HL-60 (cell line): ENCODE data around the gene GNG2.

ENCODE experiments used
- DNase-seq, 2 experiments: peaks; one replicate each; pipeline ENCODE4 v3.0.0-alpha.2; 2010 to 2020; ENCODE audit warnings: low read depth in 1 of 2, low spot score in 1 of 2
- H3K27ac ChIP-seq: fragments of 250-450 bp; sonication (Bioruptor Pico); replicated peaks from 2 replicates; pipeline ENCODE4 v1.5.1; 2020; ENCODE audit warnings: mild to moderate bottlenecking, moderate library complexity
- H3K27me3 ChIP-seq: fragments of 250-450 bp; sonication (Bioruptor Pico); 2 replicates; pipeline ENCODE4 v1.5.1; 2021; ENCODE audit warnings: mild to moderate bottlenecking, moderate library complexity; ENCODE audit not compliant: insufficient read depth, poor library complexity, severe bottlenecking
- H3K4me3 ChIP-seq: replicated peaks from 2 replicates; pipeline ENCODE4 v1.5.1; 2011; ENCODE audit warnings: mild to moderate bottlenecking, control low read depth, low read length; ENCODE audit not compliant: insufficient read depth
- GABPA ChIP-seq: IDR thresholded peaks from 2 replicates; pipeline ENCODE4 v1.6.1; 2012; ENCODE audit warnings: low read depth
- POLR2AphosphoS5 ChIP-seq: IDR thresholded peaks from 2 replicates; pipeline ENCODE4 v1.6.1; 2012; ENCODE audit warnings: low read depth
- SPI1 ChIP-seq: IDR thresholded peaks from 2 replicates; pipeline ENCODE4 v1.6.1; 2012; ENCODE audit warnings: low read depth, mild to moderate bottlenecking, borderline replicate concordance
- TF ChIP-seq, protein P1 (sequence below): IDR thresholded peaks from one replicate; pipeline ENCODE4 v1.5.1; 2011; ENCODE audit warnings: low read length, control low read depth, inconsistent platforms; ENCODE audit not compliant: insufficient read depth
- TF ChIP-seq, protein P2 (sequence below): IDR thresholded peaks from 2 replicates; pipeline ENCODE4 v1.6.1; 2012; ENCODE audit warnings: low read depth; ENCODE audit not compliant: insufficient replicate concordance

Gene GNG2

DNA sequence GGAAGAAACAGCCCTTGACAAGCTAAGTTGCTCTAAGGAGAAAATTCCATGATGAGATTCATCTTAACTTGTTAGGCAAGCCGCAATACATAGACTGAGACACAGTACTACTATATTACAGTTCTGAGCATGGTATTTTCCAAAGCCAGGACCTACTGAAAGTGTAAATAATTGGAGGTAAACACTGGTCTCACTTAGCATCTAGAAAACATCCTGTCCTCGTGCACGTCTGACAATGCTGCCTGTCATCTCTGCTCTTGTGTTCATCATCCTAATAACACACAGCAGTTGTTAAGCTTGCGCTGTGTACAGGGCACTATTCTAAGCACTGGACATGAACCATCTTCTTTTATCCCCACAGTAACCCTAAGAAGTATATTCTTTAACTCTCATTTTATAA, 64.2 kb downstream of the GNG2 start:
- H3K4me3 ChIP-seq: no peak overlapping the region
- no peak overlapping the region for H3K27ac ChIP-seq
- no peaks in the 10 kb centered on the region for H3K27me3 ChIP-seq
- no peak for TF ChIP-seq POLR2AphosphoS5
- TF ChIP-seq, protein P1, sequence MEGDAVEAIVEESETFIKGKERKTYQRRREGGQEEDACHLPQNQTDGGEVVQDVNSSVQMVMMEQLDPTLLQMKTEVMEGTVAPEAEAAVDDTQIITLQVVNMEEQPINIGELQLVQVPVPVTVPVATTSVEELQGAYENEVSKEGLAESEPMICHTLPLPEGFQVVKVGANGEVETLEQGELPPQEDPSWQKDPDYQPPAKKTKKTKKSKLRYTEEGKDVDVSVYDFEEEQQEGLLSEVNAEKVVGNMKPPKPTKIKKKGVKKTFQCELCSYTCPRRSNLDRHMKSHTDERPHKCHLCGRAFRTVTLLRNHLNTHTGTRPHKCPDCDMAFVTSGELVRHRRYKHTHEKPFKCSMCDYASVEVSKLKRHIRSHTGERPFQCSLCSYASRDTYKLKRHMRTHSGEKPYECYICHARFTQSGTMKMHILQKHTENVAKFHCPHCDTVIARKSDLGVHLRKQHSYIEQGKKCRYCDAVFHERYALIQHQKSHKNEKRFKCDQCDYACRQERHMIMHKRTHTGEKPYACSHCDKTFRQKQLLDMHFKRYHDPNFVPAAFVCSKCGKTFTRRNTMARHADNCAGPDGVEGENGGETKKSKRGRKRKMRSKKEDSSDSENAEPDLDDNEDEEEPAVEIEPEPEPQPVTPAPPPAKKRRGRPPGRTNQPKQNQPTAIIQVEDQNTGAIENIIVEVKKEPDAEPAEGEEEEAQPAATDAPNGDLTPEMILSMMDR: no peak
- no peak for TF ChIP-seq SPI1
- TF ChIP-seq GABPA: no peak
- TF ChIP-seq, protein P2, sequence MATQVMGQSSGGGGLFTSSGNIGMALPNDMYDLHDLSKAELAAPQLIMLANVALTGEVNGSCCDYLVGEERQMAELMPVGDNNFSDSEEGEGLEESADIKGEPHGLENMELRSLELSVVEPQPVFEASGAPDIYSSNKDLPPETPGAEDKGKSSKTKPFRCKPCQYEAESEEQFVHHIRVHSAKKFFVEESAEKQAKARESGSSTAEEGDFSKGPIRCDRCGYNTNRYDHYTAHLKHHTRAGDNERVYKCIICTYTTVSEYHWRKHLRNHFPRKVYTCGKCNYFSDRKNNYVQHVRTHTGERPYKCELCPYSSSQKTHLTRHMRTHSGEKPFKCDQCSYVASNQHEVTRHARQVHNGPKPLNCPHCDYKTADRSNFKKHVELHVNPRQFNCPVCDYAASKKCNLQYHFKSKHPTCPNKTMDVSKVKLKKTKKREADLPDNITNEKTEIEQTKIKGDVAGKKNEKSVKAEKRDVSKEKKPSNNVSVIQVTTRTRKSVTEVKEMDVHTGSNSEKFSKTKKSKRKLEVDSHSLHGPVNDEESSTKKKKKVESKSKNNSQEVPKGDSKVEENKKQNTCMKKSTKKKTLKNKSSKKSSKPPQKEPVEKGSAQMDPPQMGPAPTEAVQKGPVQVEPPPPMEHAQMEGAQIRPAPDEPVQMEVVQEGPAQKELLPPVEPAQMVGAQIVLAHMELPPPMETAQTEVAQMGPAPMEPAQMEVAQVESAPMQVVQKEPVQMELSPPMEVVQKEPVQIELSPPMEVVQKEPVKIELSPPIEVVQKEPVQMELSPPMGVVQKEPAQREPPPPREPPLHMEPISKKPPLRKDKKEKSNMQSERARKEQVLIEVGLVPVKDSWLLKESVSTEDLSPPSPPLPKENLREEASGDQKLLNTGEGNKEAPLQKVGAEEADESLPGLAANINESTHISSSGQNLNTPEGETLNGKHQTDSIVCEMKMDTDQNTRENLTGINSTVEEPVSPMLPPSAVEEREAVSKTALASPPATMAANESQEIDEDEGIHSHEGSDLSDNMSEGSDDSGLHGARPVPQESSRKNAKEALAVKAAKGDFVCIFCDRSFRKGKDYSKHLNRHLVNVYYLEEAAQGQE: no peak
- DNase-seq: no peak

DNA sequence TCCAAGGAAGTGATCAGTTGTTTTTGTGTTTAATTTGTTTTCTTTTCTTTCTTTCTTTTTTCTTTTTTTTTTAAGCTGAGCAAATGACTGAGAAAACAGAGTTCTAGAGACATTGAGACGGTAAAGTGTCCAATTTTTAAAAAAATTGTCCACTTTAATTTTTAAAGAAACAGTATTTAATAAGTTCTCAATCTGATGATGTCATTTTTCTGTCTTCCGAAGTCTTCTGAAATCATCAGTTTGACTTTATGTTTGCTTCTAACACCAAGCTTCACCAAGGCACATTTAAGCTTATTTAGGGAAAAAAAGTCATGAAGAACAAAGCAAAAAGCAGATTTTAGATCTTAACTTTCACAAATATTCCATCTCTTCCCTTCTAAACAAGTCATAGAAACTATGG, 65.6 kb downstream of the GNG2 start:
- Histone ChIP-seq H3K27ac (no peak overlapping the region), H3K27me3 (no peaks in the 10 kb centered on the region), H3K4me3 (no peak overlapping the region)
- DNase-seq: no peak
- TF ChIP-seq, protein P2: no peak

DNA sequence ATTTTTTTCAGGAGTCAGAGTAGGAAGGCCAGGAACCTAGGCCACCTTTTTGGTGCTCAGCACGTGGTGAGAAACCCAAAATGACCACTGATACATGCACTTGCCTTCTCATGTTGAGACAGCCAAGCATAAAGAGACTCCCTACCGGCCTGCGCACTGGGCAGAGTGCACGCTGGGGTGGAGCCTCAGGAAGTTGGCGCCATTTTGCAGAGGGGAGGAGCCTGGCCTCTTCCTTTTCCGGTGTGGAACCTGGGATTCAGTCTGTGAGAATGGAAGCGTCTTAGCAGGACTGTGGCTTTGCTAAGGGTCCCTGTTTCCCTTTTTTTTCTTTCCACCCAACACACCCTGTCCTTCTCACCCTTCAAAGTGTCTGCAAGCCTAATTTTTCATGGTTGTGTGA, 66.0 kb downstream of the GNG2 start:
- no peak for DNase-seq
- Histone ChIP-seq H3K27ac (no peak overlapping the region), H3K27me3 (no peaks in the 10 kb centered on the region), H3K4me3 (no peak overlapping the region)
- TF ChIP-seq, protein P2: no peak
- TF ChIP-seq GABPA (no peak), SPI1 (no peak), POLR2AphosphoS5 (no peak)
- TF ChIP-seq, protein P1: no peak

DNA sequence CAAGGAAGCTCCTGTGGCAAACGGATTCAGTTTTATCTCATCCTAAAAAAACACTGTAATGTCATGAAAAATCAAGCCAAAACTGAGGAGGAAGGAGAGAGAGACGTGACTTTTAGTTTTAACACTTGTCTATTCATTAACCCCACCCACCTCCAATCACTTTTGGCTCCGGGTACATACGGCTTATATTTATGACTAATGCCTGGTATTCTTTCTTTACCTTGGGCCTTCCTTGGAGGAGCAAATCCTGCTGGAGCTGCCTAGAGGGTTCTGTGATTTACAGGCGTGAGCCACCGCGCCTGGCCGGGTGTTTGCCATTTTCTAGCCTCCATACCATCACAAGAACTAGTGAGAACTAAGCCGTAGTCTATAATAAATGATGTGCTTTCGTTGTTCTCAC, 68.2 kb downstream of the GNG2 start:
- H3K27me3 ChIP-seq: no peaks in the 10 kb centered on the region
- H3K4me3 ChIP-seq: no peak overlapping the region
- no peak for DNase-seq
- TF ChIP-seq POLR2AphosphoS5 (no peak), GABPA (no peak), SPI1 (no peak)
- TF ChIP-seq, protein P2: no peak
- TF ChIP-seq, protein P1: no peak
- H3K27ac ChIP-seq: no peak overlapping the region
